Endothelial cell of umbilical vein (primary cell): Measurements from ENCODE around the gene TMEM121. TPM values are rescaled to one million over a fixed set of nuclear protein-coding genes. Genes with fewer than 3 reads are reported as not detected.

Experiments
- BruUV-seq: library from RNA; stranded (reverse); fragments of 400-500 nt; replicated peaks from 2 replicates; lab custom pipeline; 2021; lab: Mats Ljungman, UMichigan
- CTCF ChIA-PET: fragments of 300-600, 350-600 bp; sonication (Branson Sonifier 250); formaldehyde crosslinking; loops from one replicate; lab custom pipeline; 2021; ENCODE audit warnings: antibody characterized with exemption, inconsistent platforms; lab: Charles Lee
- POLR2A ChIA-PET: fragments of 300-600, 350-600 bp; sonication (Branson Sonifier 250); formaldehyde crosslinking; loops from one replicate; lab custom pipeline; 2021; ENCODE audit warnings: antibody characterized with exemption, inconsistent platforms; lab: Charles Lee
- DNase-seq: peaks from one replicate; pipeline ENCODE4 v3.0.0-alpha.2; 2011; ENCODE audit warnings: low read depth, low spot score
- FAIRE-seq: peaks from 2 replicates; lab custom pipeline; 2011; peaks lifted over from hg19 to GRCh38; lab: Jason Lieb, UNC
- H2AFZ ChIP-seq: 2 replicates; pipeline ENCODE4 v1.6.0; 2012; ENCODE audit warnings: low read depth, low read length, control low read depth, inconsistent platforms
- H3K27ac ChIP-seq: 2 replicates; pipeline ENCODE4 v1.5.1; 2011; ENCODE audit warnings: low read depth, mild to moderate bottlenecking, control low read depth, low read length, moderate library complexity; ENCODE audit not compliant: insufficient read depth
- H3K27me3 ChIP-seq, 2 experiments: 2 replicates each; pipeline versions ENCODE4 v1.6.0 to v1.6.1; 2011; ENCODE audit warnings: low read length in 2 of 2, mixed read lengths in 1 of 2; ENCODE audit not compliant: control insufficient read depth in 2 of 2, insufficient read depth in 2 of 2
- H3K36me3 ChIP-seq, 2 experiments: 2 replicates in 1 of 2; 3 replicates in 1 of 2; pipeline ENCODE4 v1.5.1; 2011; ENCODE audit warnings: low read length in 2 of 2, mild to moderate bottlenecking in 1 of 2, moderate library complexity in 1 of 2; ENCODE audit not compliant: control insufficient read depth in 2 of 2, insufficient read depth in 2 of 2; ENCODE audit errors: extremely low read depth in 1 of 2
- H3K4me1 ChIP-seq: 3 replicates; pipeline ENCODE4 v1.5.1; 2011; ENCODE audit warnings: mild to moderate bottlenecking, low read length; ENCODE audit not compliant: control insufficient read depth, insufficient read depth; ENCODE audit errors: extremely low read depth
- H3K4me2 ChIP-seq: 2 replicates; pipeline ENCODE4 v1.6.1; 2011; ENCODE audit warnings: low read length, control low read depth, mixed read lengths; ENCODE audit not compliant: insufficient read depth
- H3K4me3 ChIP-seq, 3 experiments: fragments of 200-600 bp in 1 of 3; sonication (generic), shearing (Covaris generic) in 1 of 3; replicated peaks in 1 of 3; 2 replicates each; pipeline ENCODE4 v1.5.1; 2011 to 2016; ENCODE audit warnings: control low read depth in 3 of 3, low read length in 3 of 3, mild to moderate bottlenecking in 2 of 3, inconsistent platforms in 1 of 3, low read depth in 1 of 3, moderate library complexity in 1 of 3; ENCODE audit not compliant: insufficient read depth in 1 of 3
- H3K79me2 ChIP-seq: 2 replicates; pipeline ENCODE4 v1.6.0; 2012; ENCODE audit warnings: low read length, inconsistent platforms; ENCODE audit not compliant: control insufficient read depth, insufficient read depth
- H3K9ac ChIP-seq: replicated peaks from 2 replicates; pipeline ENCODE3; 2011; ENCODE audit warnings: low read length, control low read depth; ENCODE audit not compliant: insufficient read depth; ENCODE audit errors: extremely low read depth
- H3K9me1 ChIP-seq: replicated peaks from 3 replicates; pipeline ENCODE4 v1.6.0; 2011; ENCODE audit warnings: mild to moderate bottlenecking, low read length; ENCODE audit not compliant: control insufficient read depth, insufficient read depth; ENCODE audit errors: extremely low read depth
- H3K9me3 ChIP-seq: replicated peaks from 2 replicates; pipeline ENCODE4 v1.5.1; 2012; ENCODE audit warnings: low read length, inconsistent platforms; ENCODE audit not compliant: control insufficient read depth, insufficient read depth
- H4K20me1 ChIP-seq: replicated peaks from 2 replicates; pipeline ENCODE3; 2011; ENCODE audit warnings: mild to moderate bottlenecking, low read length; ENCODE audit not compliant: control insufficient read depth, insufficient read depth; ENCODE audit errors: extremely low read depth
- EZH2 ChIP-seq: IDR thresholded peaks from 2 replicates; pipeline ENCODE4 v1.6.1; 2012; ENCODE audit warnings: borderline replicate concordance, low read depth, mild to moderate bottlenecking, moderate library complexity, low read length, inconsistent platforms; ENCODE audit not compliant: severe bottlenecking
- FOS ChIP-seq: IDR thresholded peaks from 2 replicates; pipeline ENCODE4 v1.6.1; 2011; ENCODE audit warnings: mild to moderate bottlenecking, low read length, moderate library complexity, borderline replicate concordance; ENCODE audit not compliant: insufficient read depth
- GATA2 ChIP-seq: IDR thresholded peaks from 2 replicates; pipeline ENCODE4 v1.7.0; 2011; ENCODE audit warnings: low read depth, mild to moderate bottlenecking, moderate library complexity, mixed read lengths, low read length; ENCODE audit not compliant: insufficient read length, insufficient read depth
- JUN ChIP-seq: IDR thresholded peaks from 2 replicates; pipeline ENCODE4 v1.6.1; 2011; ENCODE audit warnings: borderline replicate concordance, low read depth; ENCODE audit not compliant: insufficient read length, insufficient read depth
- MYC ChIP-seq: IDR thresholded peaks from one replicate; pipeline ENCODE4 v1.6.1; 2011; ENCODE audit warnings: mild to moderate bottlenecking, low read depth, low read length
- POLR2A ChIP-seq: IDR thresholded peaks from 2 replicates; pipeline ENCODE4 v1.6.1; 2012; ENCODE audit warnings: low read depth, mild to moderate bottlenecking, control low read depth, low read length
- POLR2AphosphoS5 ChIP-seq: IDR thresholded peaks from 2 replicates; pipeline ENCODE4 v1.6.1; 2012; ENCODE audit warnings: low read depth, mild to moderate bottlenecking, control low read depth, low read length, moderate library complexity; ENCODE audit not compliant: insufficient read depth
- dilution Hi-C: fragments of 300-500 bp; cut with MboI; formaldehyde crosslinking; loops from one replicate; pipeline ENCODE4 v1.15.0; 2019; ENCODE audit warnings: low sequenced_read_pairs; ENCODE audit not compliant: extremely low pct_ligation_motif_present
- intact Hi-C: fragments of 100-400 bp; cut with micrococcal nuclease; formaldehyde crosslinking; loops from one replicate; pipeline ENCODE4 v1.10.0; 2022
- polyA plus RNA-seq, 4 experiments: library from polyadenylated mRNA; depleted of rRNA in 3 of 4; stranded (reverse) in 3 of 4; unstranded in 1 of 4; fragments of >200 nt; gene quantifications; 2 replicates each; pipeline versions ENCODE4 v1.2.1 to v1.2.3, GENCODE V29; 2011 to 2012; ENCODE audit warnings: missing spikeins in 1 of 4
- total RNA-seq: library from RNA; stranded (reverse); gene quantifications from 2 replicates; pipeline ENCODE4 v1.2.3, GENCODE V29; 2021
- TF ChIP-seq, protein P1 (sequence below): IDR thresholded peaks from 2 replicates; pipeline ENCODE4 v1.6.1; 2011; ENCODE audit not compliant: insufficient read depth, insufficient read length
- TF ChIP-seq, protein P2 (sequence below), 2 donors: IDR thresholded peaks; 1 replicate in 1 of 2; 2 replicates in 1 of 2; pipeline ENCODE4 v1.5.1; 2011; ENCODE audit warnings: low read length in 2 of 2, mild to moderate bottlenecking in 2 of 2, moderate library complexity in 2 of 2, control low read depth in 1 of 2, inconsistent platforms in 1 of 2, low read depth in 1 of 2; ENCODE audit not compliant: insufficient read depth in 1 of 2; ENCODE audit errors: extremely low read depth in 1 of 2

Gene TMEM121
- total and polyA plus RNA-seq, 2 donors (not counting 3 experiments of a cell fraction or from before 2014, with no cell fraction given) = 4.8 to 7.7 TPM

DNA sequence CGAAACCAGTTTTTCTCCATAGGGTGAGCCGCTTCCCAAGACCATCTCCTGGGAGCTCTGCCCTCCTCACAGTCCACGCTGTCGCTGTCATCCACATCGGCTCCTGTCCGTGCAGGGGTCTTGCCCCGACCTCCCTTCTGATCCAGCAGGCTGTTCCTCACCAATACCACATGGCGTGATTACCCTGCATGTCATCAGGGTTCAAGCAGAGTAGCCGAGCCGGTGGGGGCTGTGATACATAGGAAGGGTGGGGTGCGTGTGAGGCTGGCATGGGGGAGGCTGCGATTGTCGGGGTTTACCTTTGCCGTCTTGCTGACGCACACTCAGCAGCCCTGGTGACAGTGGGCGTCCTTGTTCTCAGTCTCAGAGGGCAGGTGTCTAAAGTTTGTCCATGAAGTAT lies 18.3 kb upstream of the TMEM121 start:
- dilution Hi-C loops = no loop called here
- intact Hi-C loops = no loop called here
- Histone ChIP-seq H3K9me1 (no peaks in the 10 kb centered on the region), H3K27me3 (no peaks in the 10 kb centered on the region), H3K4me2 (no peak overlapping the region), H3K79me2 (no peaks in the 10 kb centered on the region), H3K9me3 (no peaks in the 10 kb centered on the region), H3K27ac (no peak overlapping the region), H3K4me1 (no peaks in the 10 kb centered on the region), H2AFZ (no peak overlapping the region), H4K20me1 (no peaks in the 10 kb centered on the region), H3K9ac (no peak overlapping the region), H3K4me3 (no peak overlapping the region), H3K36me3 (no peaks in the 10 kb centered on the region)
- ChIA-PET POLR2A (no interaction called here), CTCF (no interaction called here)
- no peak for FAIRE-seq
- no peak for DNase-seq
- no TSS peak for BruUV-seq
- TF ChIP-seq JUN = no peak
- TF ChIP-seq, protein P1, sequence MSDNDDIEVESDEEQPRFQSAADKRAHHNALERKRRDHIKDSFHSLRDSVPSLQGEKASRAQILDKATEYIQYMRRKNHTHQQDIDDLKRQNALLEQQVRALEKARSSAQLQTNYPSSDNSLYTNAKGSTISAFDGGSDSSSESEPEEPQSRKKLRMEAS = no peak
- TF ChIP-seq POLR2A = no peak
- TF ChIP-seq, protein P2, sequence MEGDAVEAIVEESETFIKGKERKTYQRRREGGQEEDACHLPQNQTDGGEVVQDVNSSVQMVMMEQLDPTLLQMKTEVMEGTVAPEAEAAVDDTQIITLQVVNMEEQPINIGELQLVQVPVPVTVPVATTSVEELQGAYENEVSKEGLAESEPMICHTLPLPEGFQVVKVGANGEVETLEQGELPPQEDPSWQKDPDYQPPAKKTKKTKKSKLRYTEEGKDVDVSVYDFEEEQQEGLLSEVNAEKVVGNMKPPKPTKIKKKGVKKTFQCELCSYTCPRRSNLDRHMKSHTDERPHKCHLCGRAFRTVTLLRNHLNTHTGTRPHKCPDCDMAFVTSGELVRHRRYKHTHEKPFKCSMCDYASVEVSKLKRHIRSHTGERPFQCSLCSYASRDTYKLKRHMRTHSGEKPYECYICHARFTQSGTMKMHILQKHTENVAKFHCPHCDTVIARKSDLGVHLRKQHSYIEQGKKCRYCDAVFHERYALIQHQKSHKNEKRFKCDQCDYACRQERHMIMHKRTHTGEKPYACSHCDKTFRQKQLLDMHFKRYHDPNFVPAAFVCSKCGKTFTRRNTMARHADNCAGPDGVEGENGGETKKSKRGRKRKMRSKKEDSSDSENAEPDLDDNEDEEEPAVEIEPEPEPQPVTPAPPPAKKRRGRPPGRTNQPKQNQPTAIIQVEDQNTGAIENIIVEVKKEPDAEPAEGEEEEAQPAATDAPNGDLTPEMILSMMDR (IDR thresholded peaks at IDR 0.05; ENCODE audit: extremely low read depth in 1 of 2, insufficient read depth in 1 of 2, low read depth in 1 of 2, low read length in 2 of 2) = no peak
- TF ChIP-seq POLR2AphosphoS5 = no peak
- TF ChIP-seq GATA2 = no peak
- no peak for TF ChIP-seq EZH2
- no peak for TF ChIP-seq MYC
- TF ChIP-seq FOS = no peak
